ENCODE results near the gene ST3GAL6.

ST3GAL6 gene, protein sequence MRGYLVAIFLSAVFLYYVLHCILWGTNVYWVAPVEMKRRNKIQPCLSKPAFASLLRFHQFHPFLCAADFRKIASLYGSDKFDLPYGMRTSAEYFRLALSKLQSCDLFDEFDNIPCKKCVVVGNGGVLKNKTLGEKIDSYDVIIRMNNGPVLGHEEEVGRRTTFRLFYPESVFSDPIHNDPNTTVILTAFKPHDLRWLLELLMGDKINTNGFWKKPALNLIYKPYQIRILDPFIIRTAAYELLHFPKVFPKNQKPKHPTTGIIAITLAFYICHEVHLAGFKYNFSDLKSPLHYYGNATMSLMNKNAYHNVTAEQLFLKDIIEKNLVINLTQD

DNA sequence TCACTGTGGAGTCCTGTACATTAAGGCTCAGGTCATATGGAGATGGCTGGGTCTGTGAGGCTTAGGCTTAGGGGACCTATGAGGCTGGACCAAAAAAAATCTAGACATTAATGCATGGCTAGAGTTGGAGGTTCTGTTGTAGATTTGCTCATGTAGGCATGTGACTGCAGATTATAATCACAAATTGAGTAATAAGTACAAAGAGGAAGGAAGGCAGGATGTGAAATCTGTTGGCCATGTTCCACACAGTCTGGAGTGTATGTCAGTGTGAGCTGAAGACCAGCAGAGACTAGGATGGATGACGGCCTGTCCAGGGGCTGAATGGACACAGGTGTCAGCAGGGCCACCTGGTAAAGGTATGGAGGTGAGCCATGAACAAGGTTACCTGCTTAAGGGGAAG lies at the start of gene ST3GAL6:
Gene ST3GAL6, plus strand, starts transcription at position 265 of the 400 bp plus-strand sequence. CDS start 5,101 bp downstream, outside the sequence.
- ATAC-seq (ENCODE audit: low read depth) (peak; percentile 33; the same call in 1 of the 3 replicates), DNase-seq (ENCODE audit: low spot score) (no peak)
- H3K9me3 ChIP-seq (ENCODE audit: severe bottlenecking), result no peaks in the 10 kb centered on the region
- no peak within 1 kb of the TSS for H3K4me3 ChIP-seq (ENCODE audit: severe bottlenecking)
- H3K27me3 ChIP-seq (ENCODE audit: insufficient read depth, poor library complexity, severe bottlenecking), result no peaks in the 10 kb centered on the region
- no peak within 1 kb of the TSS for H3K27ac ChIP-seq (ENCODE audit: poor library complexity, severe bottlenecking)
- no peaks in the 10 kb centered on the region for H3K4me1 ChIP-seq (ENCODE audit: insufficient read depth, poor library complexity, severe bottlenecking)
- TF ChIP-seq, protein P1, sequence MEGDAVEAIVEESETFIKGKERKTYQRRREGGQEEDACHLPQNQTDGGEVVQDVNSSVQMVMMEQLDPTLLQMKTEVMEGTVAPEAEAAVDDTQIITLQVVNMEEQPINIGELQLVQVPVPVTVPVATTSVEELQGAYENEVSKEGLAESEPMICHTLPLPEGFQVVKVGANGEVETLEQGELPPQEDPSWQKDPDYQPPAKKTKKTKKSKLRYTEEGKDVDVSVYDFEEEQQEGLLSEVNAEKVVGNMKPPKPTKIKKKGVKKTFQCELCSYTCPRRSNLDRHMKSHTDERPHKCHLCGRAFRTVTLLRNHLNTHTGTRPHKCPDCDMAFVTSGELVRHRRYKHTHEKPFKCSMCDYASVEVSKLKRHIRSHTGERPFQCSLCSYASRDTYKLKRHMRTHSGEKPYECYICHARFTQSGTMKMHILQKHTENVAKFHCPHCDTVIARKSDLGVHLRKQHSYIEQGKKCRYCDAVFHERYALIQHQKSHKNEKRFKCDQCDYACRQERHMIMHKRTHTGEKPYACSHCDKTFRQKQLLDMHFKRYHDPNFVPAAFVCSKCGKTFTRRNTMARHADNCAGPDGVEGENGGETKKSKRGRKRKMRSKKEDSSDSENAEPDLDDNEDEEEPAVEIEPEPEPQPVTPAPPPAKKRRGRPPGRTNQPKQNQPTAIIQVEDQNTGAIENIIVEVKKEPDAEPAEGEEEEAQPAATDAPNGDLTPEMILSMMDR (IDR thresholded peaks at IDR 0.05; ENCODE audit: poor library complexity, severe bottlenecking), result no peak
- no peaks in the 10 kb centered on the region for H3K36me3 ChIP-seq (ENCODE audit: low read depth)

DNA sequence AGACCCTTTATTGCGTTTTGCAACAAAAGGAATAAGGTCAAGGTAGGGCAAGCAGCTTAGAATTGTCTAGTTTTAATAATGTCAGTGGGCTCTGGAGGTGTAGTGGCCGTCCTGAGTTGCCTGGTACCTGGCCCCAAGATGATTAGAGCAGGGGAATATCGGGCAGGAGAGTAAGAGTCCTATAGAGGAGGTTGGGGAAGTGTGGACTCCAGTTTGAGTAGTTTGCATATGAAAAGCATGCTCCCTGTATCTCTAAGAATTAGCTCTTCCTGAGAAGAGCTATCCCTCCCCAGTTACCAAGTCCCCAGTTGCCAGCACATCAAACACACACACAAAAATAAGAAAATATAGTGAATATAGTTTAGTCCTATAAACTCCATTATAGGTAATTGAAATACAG lies 49.2 kb upstream of the ST3GAL6 start:
- Histone ChIP-seq H3K4me3 (ENCODE audit: severe bottlenecking) (no peak overlapping the region), H3K27ac (ENCODE audit: poor library complexity, severe bottlenecking) (no peak overlapping the region), H3K4me1 (ENCODE audit: insufficient read depth, poor library complexity, severe bottlenecking) (no peaks in the 10 kb centered on the region), H3K27me3 (ENCODE audit: insufficient read depth, poor library complexity, severe bottlenecking) (no peaks in the 10 kb centered on the region), H3K36me3 (ENCODE audit: low read depth) (no peaks in the 10 kb centered on the region), H3K9me3 (ENCODE audit: severe bottlenecking) (no peaks in the 10 kb centered on the region)
- DNase-seq (ENCODE audit: low spot score) (no peak), ATAC-seq (ENCODE audit: low read depth) (no peak)
- TF ChIP-seq, protein P1 (IDR thresholded peaks at IDR 0.05; ENCODE audit: poor library complexity, severe bottlenecking), result no peak

DNA sequence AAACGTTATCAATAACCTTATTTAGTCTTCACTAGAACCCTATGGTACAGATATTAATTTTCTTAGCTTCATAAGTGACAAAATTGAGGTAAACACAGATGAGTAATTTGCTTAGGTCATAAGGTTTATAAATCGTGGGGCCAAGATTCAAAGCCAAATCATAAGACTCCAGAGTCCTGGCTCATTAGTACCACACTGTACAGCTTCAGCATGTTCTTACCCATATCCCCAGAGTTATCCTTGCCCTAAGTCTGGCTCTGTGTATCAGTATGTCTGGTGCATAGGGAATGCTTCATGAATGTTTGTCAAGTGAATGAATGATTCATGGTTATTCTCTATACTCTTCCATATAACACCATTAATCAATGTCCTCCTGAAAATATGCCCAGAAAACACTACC lies 45.6 kb upstream of the ST3GAL6 start:
- Histone ChIP-seq H3K4me3 (ENCODE audit: severe bottlenecking) (no peak overlapping the region), H3K36me3 (ENCODE audit: low read depth) (no peaks in the 10 kb centered on the region), H3K4me1 (ENCODE audit: insufficient read depth, poor library complexity, severe bottlenecking) (no peaks in the 10 kb centered on the region), H3K27ac (ENCODE audit: poor library complexity, severe bottlenecking) (no peak overlapping the region), H3K27me3 (ENCODE audit: insufficient read depth, poor library complexity, severe bottlenecking) (no peaks in the 10 kb centered on the region), H3K9me3 (ENCODE audit: severe bottlenecking) (no peaks in the 10 kb centered on the region)
- TF ChIP-seq, protein P1 (IDR thresholded peaks at IDR 0.05; ENCODE audit: poor library complexity, severe bottlenecking), result no peak
- DNase-seq (ENCODE audit: low spot score) (no peak), ATAC-seq (ENCODE audit: low read depth) (no peak)

DNA sequence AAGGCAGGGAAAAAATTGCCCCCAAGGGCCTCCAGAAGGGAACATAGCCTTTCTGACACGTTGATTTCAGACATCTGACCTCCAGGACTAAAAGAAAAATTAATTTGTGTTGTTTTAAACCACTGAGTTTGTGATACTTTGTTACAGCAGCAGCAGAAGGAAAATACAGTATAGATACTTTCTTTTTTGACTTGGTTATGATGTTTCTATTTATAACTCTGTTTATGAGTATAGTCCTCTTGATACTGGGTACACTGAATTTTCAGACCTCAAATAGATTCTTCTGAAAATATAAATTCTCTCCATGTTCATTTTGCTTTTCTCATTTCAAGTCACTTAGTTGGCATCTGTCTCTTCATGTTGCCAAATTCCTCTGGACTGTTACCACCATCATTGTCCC lies 44.4 kb upstream of the ST3GAL6 start:
- DNase-seq (ENCODE audit: low spot score), result no peak
- ATAC-seq (ENCODE audit: low read depth), result no peak
- H3K27me3 ChIP-seq (ENCODE audit: insufficient read depth, poor library complexity, severe bottlenecking), result no peaks in the 10 kb centered on the region
- TF ChIP-seq, protein P1 (IDR thresholded peaks at IDR 0.05; ENCODE audit: poor library complexity, severe bottlenecking), result no peak
- H3K36me3 ChIP-seq (ENCODE audit: low read depth), result no peaks in the 10 kb centered on the region
- H3K9me3 ChIP-seq (ENCODE audit: severe bottlenecking), result no peaks in the 10 kb centered on the region
- H3K4me3 ChIP-seq (ENCODE audit: severe bottlenecking), result no peak overlapping the region
- H3K4me1 ChIP-seq (ENCODE audit: insufficient read depth, poor library complexity, severe bottlenecking), result no peaks in the 10 kb centered on the region
- H3K27ac ChIP-seq (ENCODE audit: poor library complexity, severe bottlenecking), result no peak overlapping the region

DNA sequence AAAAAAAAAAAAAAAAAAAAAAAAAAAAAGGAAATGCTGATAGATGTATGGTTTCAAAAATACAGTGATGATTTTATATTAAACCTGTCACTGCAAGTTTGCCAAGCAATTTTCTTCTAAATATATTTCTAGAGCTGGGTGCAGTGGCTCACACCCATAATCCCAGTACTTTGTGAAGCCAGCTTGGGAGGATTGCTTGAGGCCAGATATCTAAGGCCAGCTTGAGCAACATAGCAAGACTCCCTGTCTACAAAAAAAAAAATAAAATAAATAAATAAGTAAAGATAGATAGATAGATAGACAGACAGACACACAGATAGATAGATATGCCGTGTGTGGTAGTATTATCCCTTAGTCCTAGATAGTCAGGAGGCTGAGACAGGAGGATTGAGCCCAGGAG lies 41.4 kb upstream of the ST3GAL6 start:
- TF ChIP-seq, protein P1 (IDR thresholded peaks at IDR 0.05; ENCODE audit: poor library complexity, severe bottlenecking), result no peak
- Histone ChIP-seq H3K4me1 (ENCODE audit: insufficient read depth, poor library complexity, severe bottlenecking) (no peaks in the 10 kb centered on the region), H3K27ac (ENCODE audit: poor library complexity, severe bottlenecking) (no peak overlapping the region), H3K4me3 (ENCODE audit: severe bottlenecking) (no peak overlapping the region), H3K9me3 (ENCODE audit: severe bottlenecking) (no peaks in the 10 kb centered on the region), H3K27me3 (ENCODE audit: insufficient read depth, poor library complexity, severe bottlenecking) (no peaks in the 10 kb centered on the region), H3K36me3 (ENCODE audit: low read depth) (no peaks in the 10 kb centered on the region)
- ATAC-seq (ENCODE audit: low read depth) (no peak), DNase-seq (ENCODE audit: low spot score) (no peak)

Data from RWPE2 (cell line).